HT1080 (cell line): Measurements from ENCODE around the gene NECTIN3. TPM values are rescaled to one million over a fixed set of nuclear protein-coding genes. Genes with fewer than 3 reads are reported as not detected.
A peak's percentile ranks its signal among the peaks of the same experiment; 100 is the strongest.

Experiments used
- DNase-seq: peaks from one replicate; pipeline ENCODE4 v3.0.0-alpha.2; 2015; ENCODE audit warnings: low read depth
- total RNA-seq: library from RNA; depleted of rRNA; stranded (reverse); fragments of >200 nt; shearing (Covaris generic); gene quantifications from 2 replicates; pipeline ENCODE4 v1.2.3, GENCODE V29; 2014

The NECTIN3 gene
- total RNA-seq, 1 experiment from 2014 or later: 61.5 TPM

DNA sequence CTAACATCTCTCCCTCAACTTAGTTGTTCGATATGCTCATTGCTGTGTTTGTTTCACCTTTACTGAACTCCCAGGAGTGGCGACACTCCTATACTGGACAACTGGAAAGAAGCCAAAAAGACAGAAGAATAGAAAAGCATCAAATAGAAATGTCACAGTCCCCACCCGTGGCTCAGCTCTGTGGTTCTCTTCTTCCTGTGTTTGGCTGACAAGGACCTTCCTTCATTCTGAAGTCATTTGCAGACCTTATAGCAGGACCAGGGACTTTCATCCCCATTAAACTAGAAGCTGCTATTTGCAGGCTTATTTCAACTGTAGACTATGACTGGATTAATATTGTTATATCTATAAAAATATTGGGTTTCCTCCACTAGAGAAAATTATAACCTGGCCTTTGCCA, 125.9 kb downstream of the NECTIN3 start:
- DNase-seq: no peak

- DNase-seq: no peak
Measured at GRCh38 chr3:111200027-111200426, 128.4 kb downstream of the NECTIN3 start.

GRCh38 chr3:111210003-111210711, 138.5 kb downstream of the NECTIN3 start:
- DNase-seq: peak; percentile 26

DNA sequence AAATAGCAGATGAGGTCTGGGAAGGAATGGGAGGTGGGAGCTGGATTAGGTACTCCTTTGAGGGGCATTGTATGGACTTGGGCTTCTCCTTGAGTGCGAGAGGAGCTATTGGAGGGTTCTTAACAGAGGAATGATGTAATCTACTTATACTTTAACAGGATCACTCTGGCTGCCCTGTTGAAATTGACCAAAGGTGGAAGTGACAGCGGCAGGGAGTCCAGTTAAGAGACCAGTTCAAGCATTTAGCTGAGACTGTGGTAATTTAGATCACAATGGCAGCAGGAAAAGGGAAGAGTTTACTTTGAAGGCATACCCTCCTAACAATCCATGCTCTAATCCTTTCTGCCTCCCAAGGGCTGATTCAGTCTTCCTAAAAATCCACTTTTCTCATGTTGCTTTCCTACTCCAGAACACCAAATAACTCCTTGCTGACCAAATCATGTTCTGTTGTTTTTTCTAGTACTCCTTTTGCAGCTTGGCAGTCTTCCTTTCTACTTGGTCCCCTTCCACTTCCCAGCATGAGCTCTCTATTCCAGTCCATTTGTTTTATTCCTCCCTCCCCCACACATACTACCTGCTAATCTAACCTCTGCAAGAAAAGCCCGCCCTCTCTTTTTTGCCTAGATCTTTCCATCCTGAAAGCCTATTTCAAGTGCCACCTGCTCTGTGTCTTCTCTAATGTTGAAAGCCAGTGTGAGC, 139.4 kb downstream of the NECTIN3 start:
- no peak for DNase-seq

DNA sequence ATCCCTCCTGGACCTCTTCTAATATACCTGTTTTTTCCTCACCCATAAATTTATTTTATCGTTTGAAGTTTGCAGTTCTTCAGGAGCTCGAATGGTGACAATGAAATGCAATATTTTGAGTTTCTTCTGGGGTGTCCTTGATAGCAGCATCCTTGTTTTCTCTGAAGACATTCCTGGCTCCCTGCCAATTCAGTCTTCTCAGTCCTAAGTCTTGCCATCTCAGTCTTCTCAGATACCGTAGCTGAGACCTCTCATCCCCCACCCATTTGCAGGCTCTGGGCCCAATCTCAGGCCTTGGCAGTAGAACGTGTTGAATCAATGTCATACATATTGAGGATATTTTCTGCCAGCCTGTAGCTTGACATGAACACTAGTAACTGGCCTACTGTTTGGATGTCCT, 140.9 kb downstream of the NECTIN3 start:
- DNase-seq: no peak

- DNase-seq: no peak
Measured at GRCh38 chr3:111215481-111215880, 143.9 kb downstream of the NECTIN3 start.

- no peak for DNase-seq
Measured at GRCh38 chr3:111218615-111219014, 147.0 kb downstream of the NECTIN3 start.

DNA sequence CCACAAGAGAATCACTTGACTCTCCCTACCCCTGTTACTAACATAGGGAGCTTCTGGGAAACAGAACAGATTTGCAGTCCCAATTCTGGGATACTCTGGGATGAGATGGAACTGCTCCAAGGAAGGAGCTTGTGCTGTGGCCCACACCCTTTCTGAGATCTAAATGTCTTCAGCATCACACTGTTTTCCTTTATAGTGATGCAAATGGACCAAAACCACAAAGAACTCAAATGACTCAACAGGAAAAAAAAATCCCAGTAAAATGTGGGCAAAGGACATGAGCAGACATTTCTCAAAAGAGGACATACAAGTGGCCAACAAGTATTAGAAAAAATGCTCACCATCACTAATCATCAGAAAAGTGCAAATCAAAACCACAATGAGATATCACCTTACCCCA, 155.6 kb downstream of the NECTIN3 start:
- peak; percentile 94 for DNase-seq

DNA sequence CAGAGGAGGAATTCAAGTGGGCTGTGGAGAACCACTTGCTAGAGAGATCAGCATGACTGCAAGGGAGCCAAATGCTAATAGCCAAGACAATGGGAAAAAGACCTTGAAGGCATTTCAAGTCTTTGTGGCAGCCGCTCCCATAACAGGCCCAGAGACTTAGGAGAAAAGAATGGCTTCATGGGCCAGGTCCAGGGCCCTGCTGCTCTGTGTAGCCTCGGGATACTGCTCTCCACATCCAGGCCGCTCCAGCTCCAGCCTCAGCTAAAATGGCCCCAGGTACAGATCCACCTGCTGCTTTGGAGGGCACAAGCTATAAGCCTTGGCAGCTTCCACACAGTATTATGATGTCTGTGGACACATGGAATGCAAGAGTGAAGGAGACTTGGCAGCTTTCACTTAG, 157.7 kb downstream of the NECTIN3 start:
- DNase-seq: no peak

DNA sequence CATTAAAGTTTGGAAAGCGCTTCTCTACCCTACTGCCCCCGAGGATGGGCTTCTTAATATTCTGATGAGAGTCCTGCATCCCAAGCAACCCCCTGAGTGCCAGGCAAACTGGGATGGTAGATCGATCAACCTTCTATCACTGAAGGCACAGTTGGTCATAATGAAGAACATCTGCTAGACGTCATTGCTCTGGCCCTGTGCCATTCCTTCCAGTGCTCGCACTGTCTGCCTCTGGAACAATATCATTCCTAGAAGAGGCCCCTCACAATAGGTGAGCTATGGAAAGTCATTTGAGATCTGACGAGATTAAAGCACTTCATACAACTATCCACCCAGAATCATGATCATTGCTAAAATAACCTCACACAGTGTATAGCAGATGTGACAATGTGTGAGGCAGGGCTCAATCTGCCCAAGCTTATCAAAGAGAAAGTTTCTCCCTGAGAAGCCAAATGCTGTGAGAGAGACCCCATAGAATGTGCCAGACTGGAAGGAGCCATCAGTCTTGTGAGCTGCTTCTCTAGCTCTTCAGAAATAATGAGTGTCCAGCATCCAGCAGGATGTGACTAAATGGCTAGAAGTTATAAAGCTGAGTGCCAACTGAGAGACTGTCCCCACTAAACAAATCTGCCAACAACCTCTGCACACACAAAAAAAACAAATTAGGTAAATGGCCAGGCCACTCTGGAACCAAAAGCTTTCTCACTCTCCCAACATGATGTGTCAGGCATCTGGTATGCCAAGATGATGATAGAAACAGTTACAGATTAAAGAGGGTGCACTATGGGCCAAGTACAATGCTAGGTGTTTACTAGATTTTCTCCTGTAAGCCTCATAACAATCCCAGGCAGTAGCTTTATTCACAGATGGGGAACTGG, 165.5 kb downstream of the NECTIN3 start:
- DNase-seq: peak; percentile 85

DNA sequence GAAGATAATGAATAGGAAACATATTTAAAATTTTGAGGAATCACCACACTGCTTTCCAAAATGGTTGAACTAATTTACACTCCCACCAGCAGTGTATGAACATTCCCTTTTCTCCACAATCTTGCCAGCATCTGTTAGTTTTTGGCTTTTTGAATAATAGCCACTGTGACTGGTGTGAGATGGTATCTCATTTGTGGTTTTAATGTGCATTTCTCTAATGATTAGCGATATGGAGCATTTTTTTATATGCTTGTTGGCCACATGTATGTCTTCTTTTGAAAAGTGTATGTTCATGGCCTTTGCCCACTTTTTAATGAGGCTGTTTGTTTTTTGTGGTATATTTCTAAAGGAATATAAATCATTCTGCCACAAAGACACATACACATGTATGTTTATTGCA, 166.3 kb downstream of the NECTIN3 start:
- no peak for DNase-seq

- DNase-seq: peak; percentile 32
Measured at GRCh38 chr3:111238885-111239284, 167.3 kb downstream of the NECTIN3 start.

GRCh38 chr3:111241960-111242359, 170.3 kb downstream of the NECTIN3 start:
- no peak for DNase-seq
